Measurements from ENCODE around the gene SEPTIN3. TPM values are rescaled to one million over a fixed set of nuclear protein-coding genes. Genes with fewer than 3 reads are reported as not detected.

Gene SEPTIN3
- total RNA-seq, 1 donor from 2014 or later: 75.0 TPM

Other genes starting within 250 kb of the SEPTIN3 start
- 23.0 and 26.0 TPM in 2 replicates for gene CCDC134, start 168.8 kb upstream of the SEPTIN3 start, total RNA-seq
- 194 and 209 TPM in 2 replicates for gene SREBF2, start 136.3 kb upstream of the SEPTIN3 start, total RNA-seq
- 0.19 TPM in 1 of 2 replicates, not detected in the other for gene SHISA8, start 54.4 kb upstream of the SEPTIN3 start, total RNA-seq
- 4.0 and 4.4 TPM in 2 replicates for gene TNFRSF13C, start 42.6 kb upstream of the SEPTIN3 start, total RNA-seq
- gene CENPM, start 22.3 kb upstream of the SEPTIN3 start, total RNA-seq: 47.3 and 48.9 TPM in 2 replicates
- not detected in 2 replicates for gene WBP2NL, start 29.3 kb downstream of the SEPTIN3 start, total RNA-seq
- gene NAGA, start 101.4 kb downstream of the SEPTIN3 start, total RNA-seq: 21.2 and 21.4 TPM in 2 replicates
- gene PHETA2, start 104.8 kb downstream of the SEPTIN3 start, total RNA-seq: 1.3 and 1.5 TPM in 2 replicates
- gene SMDT1, start 110.3 kb downstream of the SEPTIN3 start, total RNA-seq: 65.7 and 70.9 TPM in 2 replicates
- 104 and 120 TPM in 2 replicates for gene NDUFA6, start 121.3 kb downstream of the SEPTIN3 start, total RNA-seq
- 3.5 and 3.7 TPM in 2 replicates for gene CYP2D6, start 161.4 kb downstream of the SEPTIN3 start, total RNA-seq